Loucy (cell line): Measurements from ENCODE around the gene SLC36A2.

ENCODE experiments used
- H2AFZ ChIP-seq: fragments of 200-600 bp; sonication (generic); 2 replicates; pipeline ENCODE4 v1.6.0; 2016; ENCODE audit warnings: antibody characterized with exemption, mild to moderate bottlenecking, low read length, moderate library complexity
- H3F3A ChIP-seq: fragments of 200-600 bp; 2 replicates; pipeline ENCODE4 v1.6.0; 2016; ENCODE audit warnings: antibody characterized with exemption, low read depth, mild to moderate bottlenecking
- H3K27me3 ChIP-seq: fragments of 200-600 bp; sonication (generic); 2 replicates; pipeline ENCODE4 v1.6.1; 2014; ENCODE audit warnings: low read length, mild to moderate bottlenecking; ENCODE audit not compliant: insufficient read depth, poor library complexity, severe bottlenecking
- H3K36me3 ChIP-seq: fragments of 200-600 bp; sonication (generic); 2 replicates; pipeline ENCODE4 v1.6.1; 2016; ENCODE audit warnings: low read length; ENCODE audit not compliant: insufficient read depth
- H3K4me1 ChIP-seq: fragments of 200-600 bp; sonication (generic); 2 replicates; pipeline ENCODE4 v1.5.1; 2014; ENCODE audit warnings: low read length, mild to moderate bottlenecking; ENCODE audit not compliant: insufficient read depth, poor library complexity, severe bottlenecking
- H3K4me2 ChIP-seq: fragments of 200-600 bp; sonication (generic); 2 replicates; pipeline ENCODE4 v1.6.0; 2014; ENCODE audit warnings: antibody characterized with exemption, low read length, low read depth, mild to moderate bottlenecking; ENCODE audit not compliant: poor library complexity, severe bottlenecking
- H3K4me3 ChIP-seq: fragments of 200-600 bp; sonication (generic); 2 replicates; pipeline ENCODE4 v1.5.1; 2014; ENCODE audit warnings: low read length, mild to moderate bottlenecking, mixed read lengths; ENCODE audit not compliant: poor library complexity, severe bottlenecking
- H3K79me2 ChIP-seq: fragments of 200-600 bp; sonication (generic); 2 replicates; pipeline ENCODE4 v1.6.1; 2014; ENCODE audit warnings: low read length; ENCODE audit not compliant: insufficient read depth
- H3K9ac ChIP-seq: fragments of 200-600 bp; sonication (generic); 2 replicates; pipeline ENCODE4 v1.6.0; 2014; ENCODE audit warnings: mild to moderate bottlenecking, low read depth, low read length, moderate library complexity; ENCODE audit not compliant: poor library complexity, severe bottlenecking
- H3K9me2 ChIP-seq: fragments of 200-600 bp; sonication (generic); replicated peaks from 2 replicates; pipeline ENCODE4 v1.6.1; 2016; ENCODE audit warnings: low read depth, low read length, mixed read lengths
- H3K9me3 ChIP-seq: fragments of 200-600 bp; sonication (generic); 2 replicates; pipeline ENCODE4 v1.6.1; 2014; ENCODE audit warnings: mild to moderate bottlenecking, antibody characterized with exemption, low read length, low read depth; ENCODE audit not compliant: insufficient read depth
- H4K20me1 ChIP-seq: fragments of 200-600 bp; sonication (generic); 2 replicates; pipeline ENCODE4 v1.6.0; 2014; ENCODE audit warnings: antibody characterized with exemption, low read length, mild to moderate bottlenecking; ENCODE audit not compliant: insufficient read depth, poor library complexity, severe bottlenecking
- EZH2phosphoT487 ChIP-seq: fragments of 200-600 bp; IDR thresholded peaks from 2 replicates; pipeline ENCODE4 v1.6.1; 2018; ENCODE audit warnings: antibody characterized with exemption, mild to moderate bottlenecking, moderate library complexity, borderline replicate concordance
- TF ChIP-seq, protein P1 (sequence below): fragments of 200-600 bp; sonication (generic); conservative IDR thresholded peaks from 2 replicates; pipeline ENCODE4 v1.5.1; 2014; ENCODE audit warnings: mild to moderate bottlenecking, antibody characterized with exemption, low read length

The SLC36A2 gene

DNA sequence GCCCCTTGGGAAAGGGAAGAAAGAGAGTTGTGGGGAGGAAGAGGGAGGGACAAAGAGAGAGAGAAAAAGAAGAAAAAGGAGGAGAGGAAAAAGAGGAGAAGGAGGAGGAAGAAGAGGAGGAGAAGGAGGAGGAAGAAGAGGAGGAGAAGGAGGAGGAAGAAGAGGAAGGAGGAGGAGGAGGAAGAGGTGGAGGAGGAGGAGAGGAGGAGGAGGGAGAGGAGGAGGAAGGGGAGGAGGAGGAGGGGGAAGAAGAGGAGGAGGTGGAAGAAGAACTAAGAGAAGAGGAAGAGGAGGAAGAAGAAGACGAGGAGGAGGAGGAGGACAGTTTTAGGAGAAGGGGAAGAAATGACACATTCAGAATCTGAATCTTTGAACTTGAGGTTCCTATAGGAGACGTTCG lies 7.4 kb downstream of the SLC36A2 start:
- H3K9ac ChIP-seq, result no peak overlapping the region
- H3K79me2 ChIP-seq, result no peaks in the 10 kb centered on the region
- H3F3A ChIP-seq, result no peaks in the 10 kb centered on the region
- no peaks in the 10 kb centered on the region for H3K4me1 ChIP-seq
- H3K9me3 ChIP-seq, result no peaks in the 10 kb centered on the region
- no peaks in the 10 kb centered on the region for H3K27me3 ChIP-seq
- no peaks in the 10 kb centered on the region for H3K9me2 ChIP-seq
- no peak overlapping the region for H3K4me3 ChIP-seq
- no peak for TF ChIP-seq EZH2phosphoT487
- TF ChIP-seq, protein P1, sequence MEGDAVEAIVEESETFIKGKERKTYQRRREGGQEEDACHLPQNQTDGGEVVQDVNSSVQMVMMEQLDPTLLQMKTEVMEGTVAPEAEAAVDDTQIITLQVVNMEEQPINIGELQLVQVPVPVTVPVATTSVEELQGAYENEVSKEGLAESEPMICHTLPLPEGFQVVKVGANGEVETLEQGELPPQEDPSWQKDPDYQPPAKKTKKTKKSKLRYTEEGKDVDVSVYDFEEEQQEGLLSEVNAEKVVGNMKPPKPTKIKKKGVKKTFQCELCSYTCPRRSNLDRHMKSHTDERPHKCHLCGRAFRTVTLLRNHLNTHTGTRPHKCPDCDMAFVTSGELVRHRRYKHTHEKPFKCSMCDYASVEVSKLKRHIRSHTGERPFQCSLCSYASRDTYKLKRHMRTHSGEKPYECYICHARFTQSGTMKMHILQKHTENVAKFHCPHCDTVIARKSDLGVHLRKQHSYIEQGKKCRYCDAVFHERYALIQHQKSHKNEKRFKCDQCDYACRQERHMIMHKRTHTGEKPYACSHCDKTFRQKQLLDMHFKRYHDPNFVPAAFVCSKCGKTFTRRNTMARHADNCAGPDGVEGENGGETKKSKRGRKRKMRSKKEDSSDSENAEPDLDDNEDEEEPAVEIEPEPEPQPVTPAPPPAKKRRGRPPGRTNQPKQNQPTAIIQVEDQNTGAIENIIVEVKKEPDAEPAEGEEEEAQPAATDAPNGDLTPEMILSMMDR, result no peak
- H3K36me3 ChIP-seq, result no peaks in the 10 kb centered on the region
- no peaks in the 10 kb centered on the region for H4K20me1 ChIP-seq
- no peak overlapping the region for H2AFZ ChIP-seq
- H3K4me2 ChIP-seq, result no peak overlapping the region

DNA sequence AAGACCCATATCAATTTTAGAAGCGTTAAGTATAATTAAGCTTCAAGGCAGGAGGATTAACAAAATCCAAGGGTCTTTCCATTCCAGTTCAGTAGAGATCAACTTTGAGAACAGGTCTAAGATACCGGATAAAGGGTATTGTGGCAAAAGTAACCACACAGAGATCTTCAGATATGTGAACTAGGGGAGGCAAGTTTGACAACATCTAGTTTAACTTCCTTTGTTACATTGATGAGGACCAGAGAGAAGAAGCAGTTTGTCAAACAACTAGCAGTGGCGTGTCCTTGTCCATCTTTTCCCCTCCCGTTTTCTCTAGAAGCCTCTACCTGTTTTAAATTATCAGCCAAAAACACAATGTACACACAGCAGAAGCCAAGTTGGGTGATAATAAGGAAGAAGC lies 8.6 kb downstream of the SLC36A2 start:
- Histone ChIP-seq H3K4me3 (no peak overlapping the region), H3K4me1 (no peaks in the 10 kb centered on the region)

DNA sequence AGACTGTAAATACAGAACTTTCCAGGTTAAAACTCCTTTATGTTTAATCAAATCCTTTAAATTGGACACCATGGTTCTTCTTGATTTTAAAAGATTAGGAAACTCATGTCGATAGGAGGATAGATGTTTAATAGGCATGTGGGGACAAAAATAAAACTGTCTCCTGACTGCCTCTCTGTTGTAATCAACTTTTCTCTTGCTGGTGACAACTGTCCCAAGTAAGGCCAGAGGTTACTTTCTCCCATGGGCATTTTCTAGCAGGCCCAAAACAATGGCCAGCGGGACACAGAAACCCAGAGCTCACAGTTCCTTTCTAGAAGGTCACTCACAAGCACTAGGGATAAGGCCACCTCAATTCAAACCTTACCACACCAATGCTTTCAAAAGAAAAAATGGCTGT lies 14.5 kb downstream of the SLC36A2 start:
- Histone ChIP-seq H3F3A (no peaks in the 10 kb centered on the region), H3K79me2 (no peaks in the 10 kb centered on the region), H3K9me2 (no peaks in the 10 kb centered on the region), H3K36me3 (no peaks in the 10 kb centered on the region), H3K27me3 (no peaks in the 10 kb centered on the region), H3K4me1 (no peaks in the 10 kb centered on the region), H2AFZ (no peak overlapping the region), H4K20me1 (no peaks in the 10 kb centered on the region), H3K4me3 (no peak overlapping the region), H3K4me2 (no peak overlapping the region), H3K9ac (no peak overlapping the region), H3K9me3 (no peaks in the 10 kb centered on the region)
- TF ChIP-seq EZH2phosphoT487, result no peak
- TF ChIP-seq, protein P1, result no peak

More for the DNA sequence above, 8.6 kb downstream of the SLC36A2 start:
- no peak overlapping the region for H3K4me2 ChIP-seq
- no peaks in the 10 kb centered on the region for H3K36me3 ChIP-seq
- no peaks in the 10 kb centered on the region for H3K27me3 ChIP-seq
- TF ChIP-seq EZH2phosphoT487, result no peak
- TF ChIP-seq, protein P1, result no peak
- H3F3A ChIP-seq, result no peaks in the 10 kb centered on the region
- H4K20me1 ChIP-seq, result no peaks in the 10 kb centered on the region
- no peak overlapping the region for H3K9ac ChIP-seq
- no peaks in the 10 kb centered on the region for H3K79me2 ChIP-seq
- no peaks in the 10 kb centered on the region for H3K9me3 ChIP-seq
- H2AFZ ChIP-seq, result no peak overlapping the region
- no peaks in the 10 kb centered on the region for H3K9me2 ChIP-seq
